Prostate gland (tissue), 2 donors: ENCODE data around the gene NDST1.

Source experiments
- POLR2A ChIP-seq: fragments of 450-650 bp; IDR thresholded peaks from one replicate; pipeline ENCODE4 v1.6.1; 2016; ENCODE audit warnings: antibody characterized with exemption, mild to moderate bottlenecking
- POLR2AphosphoS5 ChIP-seq: sonication (generic); formaldehyde crosslinking; IDR thresholded peaks from one replicate; pipeline ENCODE4 v1.6.1; 2017; ENCODE audit warnings: antibody characterized with exemption
- TF ChIP-seq, protein P1 (sequence below), 4 experiments: fragments of 200-600 bp in 2 of 4; fragments of 450-650 bp in 2 of 4; sonication (generic) in 2 of 4; IDR thresholded peaks; 1 replicate in 3 of 4; 2 replicates in 1 of 4; pipeline ENCODE4 v1.5.1; 2016 to 2019; ENCODE audit warnings: antibody characterized with exemption in 4 of 4, mild to moderate bottlenecking in 2 of 4, moderate library complexity in 2 of 4

DNA sequence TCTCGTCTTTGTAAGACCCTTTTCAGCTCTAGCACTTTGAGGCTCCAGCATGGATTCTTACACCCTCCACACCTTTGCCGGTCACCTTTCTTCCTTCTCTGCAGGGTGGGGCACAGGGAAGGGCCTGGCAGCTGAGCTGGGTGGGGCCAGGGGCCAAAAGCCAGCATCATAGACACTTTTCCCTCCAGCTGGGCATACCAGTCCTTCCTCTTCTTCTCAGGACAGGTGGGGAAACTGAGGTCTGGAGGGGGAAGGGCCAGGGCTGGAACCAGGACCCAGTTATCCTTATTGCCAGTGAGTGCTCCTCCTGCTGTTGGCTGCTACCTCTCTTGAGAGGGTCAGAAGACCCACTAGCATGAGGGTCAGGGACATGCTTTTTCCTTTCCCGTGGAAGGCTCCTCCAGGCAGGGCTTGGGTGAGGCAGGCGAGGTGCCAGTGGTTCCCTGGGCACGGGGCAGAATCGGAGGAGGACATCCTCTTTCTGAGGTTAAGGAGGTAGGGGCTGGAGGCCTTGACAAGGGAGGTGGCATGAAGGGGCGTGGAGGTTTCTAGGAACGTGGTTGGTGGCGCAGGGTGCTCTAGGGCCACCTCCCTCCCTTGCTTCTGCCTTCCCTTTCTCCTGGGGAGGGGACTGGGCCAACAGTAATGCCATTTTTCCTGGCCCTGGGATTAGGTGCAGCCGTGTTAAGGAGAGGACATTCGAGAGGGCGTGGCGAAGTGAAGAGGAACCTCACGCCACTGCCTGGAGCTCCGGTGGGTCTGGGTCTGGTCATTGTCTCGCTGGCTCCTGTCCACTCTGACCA, at the start of gene NDST1:
- TF ChIP-seq POLR2A (no peak), POLR2AphosphoS5 (no peak)
- TF ChIP-seq, protein P1, sequence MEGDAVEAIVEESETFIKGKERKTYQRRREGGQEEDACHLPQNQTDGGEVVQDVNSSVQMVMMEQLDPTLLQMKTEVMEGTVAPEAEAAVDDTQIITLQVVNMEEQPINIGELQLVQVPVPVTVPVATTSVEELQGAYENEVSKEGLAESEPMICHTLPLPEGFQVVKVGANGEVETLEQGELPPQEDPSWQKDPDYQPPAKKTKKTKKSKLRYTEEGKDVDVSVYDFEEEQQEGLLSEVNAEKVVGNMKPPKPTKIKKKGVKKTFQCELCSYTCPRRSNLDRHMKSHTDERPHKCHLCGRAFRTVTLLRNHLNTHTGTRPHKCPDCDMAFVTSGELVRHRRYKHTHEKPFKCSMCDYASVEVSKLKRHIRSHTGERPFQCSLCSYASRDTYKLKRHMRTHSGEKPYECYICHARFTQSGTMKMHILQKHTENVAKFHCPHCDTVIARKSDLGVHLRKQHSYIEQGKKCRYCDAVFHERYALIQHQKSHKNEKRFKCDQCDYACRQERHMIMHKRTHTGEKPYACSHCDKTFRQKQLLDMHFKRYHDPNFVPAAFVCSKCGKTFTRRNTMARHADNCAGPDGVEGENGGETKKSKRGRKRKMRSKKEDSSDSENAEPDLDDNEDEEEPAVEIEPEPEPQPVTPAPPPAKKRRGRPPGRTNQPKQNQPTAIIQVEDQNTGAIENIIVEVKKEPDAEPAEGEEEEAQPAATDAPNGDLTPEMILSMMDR (IDR thresholded peaks at IDR 0.05): no peak
